Neural progenitor cell (in vitro differentiated cells): ENCODE measurements around the gene TRNAU1AP.

Source experiments
- CTCF ChIP-seq: fragments of 200-600 bp; sonication (generic); IDR thresholded peaks from 2 replicates; pipeline ENCODE4 v1.5.1; 2017; ENCODE audit warnings: antibody characterized with exemption, mild to moderate bottlenecking
- EZH2 ChIP-seq: fragments of 200-600 bp; sonication (generic); IDR thresholded peaks from 2 replicates; pipeline ENCODE4 v1.6.1; 2017; ENCODE audit warnings: antibody characterized with exemption, mild to moderate bottlenecking, moderate library complexity
- EZH2phosphoT487 ChIP-seq: fragments of 200-600 bp; sonication (generic); IDR thresholded peaks from 2 replicates; pipeline ENCODE4 v1.6.1; 2017; ENCODE audit warnings: antibody characterized with exemption

DNA sequence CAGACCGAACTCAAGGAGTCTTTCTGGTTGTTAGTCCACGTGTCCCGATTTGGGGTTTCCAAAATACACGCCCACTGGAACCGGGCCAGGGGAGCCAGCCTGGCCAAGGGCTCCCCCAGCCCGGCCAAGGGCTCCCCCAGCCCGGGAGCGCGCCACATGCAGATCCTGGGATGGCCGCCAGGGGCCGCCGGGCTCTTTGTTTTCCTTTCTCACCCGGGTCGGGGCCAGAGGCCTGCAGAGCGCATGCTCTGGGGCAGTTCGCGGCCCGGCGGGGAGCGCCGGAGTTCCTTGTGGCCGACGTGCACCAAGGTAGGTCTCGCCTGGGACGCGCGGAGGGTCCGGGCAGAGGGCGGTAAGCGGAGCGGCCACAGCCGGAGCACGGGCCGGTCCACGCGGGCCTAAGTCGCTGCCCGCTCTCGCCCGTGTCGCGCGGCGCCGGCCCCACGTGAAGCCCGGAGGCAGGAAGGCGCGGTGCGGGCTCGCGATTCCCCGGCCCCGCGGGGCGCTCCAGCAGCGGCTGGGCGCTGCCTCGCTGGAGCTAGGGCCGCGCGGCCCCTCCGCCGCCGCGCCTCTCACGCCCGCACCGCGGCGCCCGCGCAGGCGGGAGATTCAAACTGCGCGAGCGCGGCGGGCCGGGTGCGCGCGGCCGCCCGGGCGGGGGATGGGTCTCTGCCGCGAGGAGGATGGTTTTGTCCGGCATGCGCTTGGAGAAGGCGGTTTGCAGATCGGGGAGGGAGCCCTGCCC lies 34.7 kb upstream of the TRNAU1AP start:
- TF ChIP-seq CTCF (peak; percentile 92), EZH2 (no peak), EZH2phosphoT487 (no peak)
